Left colon (tissue), 2 donors: ENCODE measurements around the gene PRKAR1B. TPM values are rescaled to one million over a fixed set of nuclear protein-coding genes. Genes with fewer than 3 reads are reported as not detected.

Source experiments
- ATAC-seq: fragments of 200-7000 bp; cut with Tn5 transposase; one replicate; pipeline ENCODE4 v1.9.1; 2020; ENCODE audit warnings: mild to moderate bottlenecking, moderate library complexity
- DNase-seq, 2 donors: peaks; one replicate each; pipeline ENCODE4 v3.0.0-alpha.2; 2020
- intact Hi-C, 2 donors: fragments of 100-400 bp; cut with DNase I in 1 of 2; cut with micrococcal nuclease in 1 of 2; formaldehyde crosslinking; loops; one replicate each; pipeline versions ENCODE4 v1.11.2 to v1.14.0; 2022; cut with DNase I, micrococcal nuclease
- total RNA-seq, 2 donors: library from RNA; stranded (reverse); fragmentation: NEBNext Ultra II Directional; extraction: Animal tissue kit (Norgen Biotek cat#: 25700); gene quantifications; one replicate each; pipeline ENCODE4 v1.2.1, GENCODE V29; 2021
- donor health status: DM: no; HTN: no; CAD: no.
- donor health status: DM: yes; HTN: yes; CAD: no.

PRKAR1B gene
- total RNA-seq, 2 donors from 2014 or later, result 26.5 to 31.0 TPM

- ATAC-seq (no peak), DNase-seq (peak; percentile 2 to 22)
- intact Hi-C loops, result no loop called here
These were observed 219.3 kb downstream of the PRKAR1B start for GRCh38 chr7:507623-508300.

- ATAC-seq (no peak), DNase-seq (peak; percentile 2 to 23)
- intact Hi-C loops, result no loop called here
These were observed 220.0 kb downstream of the PRKAR1B start for GRCh38 chr7:506921-507622.

- intact Hi-C loops, result no loop called here
- no peak for ATAC-seq
- DNase-seq, result peak; percentile 10 to 29
These were observed 220.7 kb downstream of the PRKAR1B start for GRCh38 chr7:506391-506831.

GRCh38 chr7:505171-505570 is 221.9 kb downstream of the PRKAR1B start:
- intact Hi-C loops, result no loop called here
- ATAC-seq, result no peak
- peak; percentile 19 to 39 for DNase-seq

- peak; percentile 56 for ATAC-seq
- intact Hi-C loops, result no loop called here
These were observed 222.6 kb downstream of the PRKAR1B start for GRCh38 chr7:504221-505111.

GRCh38 chr7:503575-504111 is 223.4 kb downstream of the PRKAR1B start:
- intact Hi-C loops, result no loop called here
- ATAC-seq (peak; percentile 86), DNase-seq (peak; percentile 88 to 96)

More at GRCh38 chr7:504221-505111, 222.6 kb downstream of the PRKAR1B start:
- peak; percentile 57 to 65 for DNase-seq

GRCh38 chr7:502296-502695 is 224.8 kb downstream of the PRKAR1B start:
- ATAC-seq (no peak), DNase-seq (peak in 1 of 2 donors; percentile 11)
- intact Hi-C loops, result no loop called here

GRCh38 chr7:501526-501925 is 225.6 kb downstream of the PRKAR1B start:
- intact Hi-C loops, result no loop called here
- ATAC-seq (no peak), DNase-seq (peak; percentile 3 to 10)

- intact Hi-C loops, result no loop called here
- ATAC-seq, result no peak
- peak; percentile 4 to 22 for DNase-seq
These were observed 226.3 kb downstream of the PRKAR1B start for GRCh38 chr7:500521-501420.

GRCh38 chr7:499853-500485 is 227.1 kb downstream of the PRKAR1B start:
- intact Hi-C loops, result no loop called here
- DNase-seq, result peak; percentile 2 to 23

More at GRCh38 chr7:499853-500485, 227.1 kb downstream of the PRKAR1B start:
- ATAC-seq, result no peak

Other genes with a start within 250 kb of the PRKAR1B start
- 10 to 100 TPM; 58.7 to 80.2 TPM for gene PDGFA, start 207.4 kb downstream of the PRKAR1B start, total RNA-seq
- gene DNAAF5, start 582 bp downstream of the PRKAR1B start, total RNA-seq, result 10 to 100 TPM; 27.8 to 37.1 TPM
- 100 to 1,000 TPM; 149 to 158 TPM for gene SUN1, start 105.2 kb upstream of the PRKAR1B start, total RNA-seq
- 10 to 100 TPM; 45.1 to 46.0 TPM for gene GET4, start 149.3 kb upstream of the PRKAR1B start, total RNA-seq
- gene ADAP1, start 227.4 kb upstream of the PRKAR1B start, total RNA-seq, result 100 to 1,000 TPM; 147 to 166 TPM
- 10 to 100 TPM; 13.5 to 15.2 TPM for gene COX19, start 248.3 kb upstream of the PRKAR1B start, total RNA-seq